PC-3 (cell line): Measurements from ENCODE around the gene SFMBT2. TPM values are rescaled to one million over a fixed set of nuclear protein-coding genes. Genes with fewer than 3 reads are reported as not detected.

Experiments used
- ATAC-seq: fragments of 200-7000 bp; cut with Tn5 transposase; 2 replicates; pipeline ENCODE4 v1.9.1; 2020; ENCODE audit warnings: mild to moderate bottlenecking, moderate library complexity
- BruUV-seq: library from RNA; stranded (reverse); fragments of 400-500 nt; replicated peaks from 2 replicates; lab custom pipeline; 2021; lab: Mats Ljungman, UMichigan
- CTCF ChIA-PET: fragments of 300-600 bp; sonication (Branson Sonifier 250); formaldehyde crosslinking; loops from one replicate; lab custom pipeline; 2022; ENCODE audit warnings: antibody characterized with exemption; lab: Charles Lee
- POLR2A ChIA-PET: fragments of 300-600 bp; sonication (Branson Sonifier 250); formaldehyde crosslinking; loops from one replicate; lab custom pipeline; 2022; ENCODE audit warnings: antibody characterized with exemption; ENCODE audit not compliant: unreplicated experiment; lab: Charles Lee
- DNase-seq: peaks from one replicate; pipeline ENCODE4 v3.0.0-alpha.2; 2015
- H2AFZ ChIP-seq: fragments of 300-600 bp; sonication (generic); 2 replicates; pipeline ENCODE4 v1.6.0; 2016; ENCODE audit warnings: antibody characterized with exemption, low read length
- H3F3A ChIP-seq: fragments of 300-600 bp; sonication (generic); one replicate; pipeline ENCODE4 v1.6.0; 2017; ENCODE audit warnings: antibody characterized with exemption, low read length, control low read depth, mild to moderate bottlenecking; ENCODE audit not compliant: unreplicated experiment
- H3K27ac ChIP-seq: fragments of 300-600 bp; sonication (generic); 2 replicates; pipeline ENCODE4 v1.5.1; 2016; ENCODE audit warnings: mild to moderate bottlenecking, low read length
- H3K27me3 ChIP-seq: fragments of 300-600 bp; sonication (generic); 2 replicates; pipeline ENCODE4 v1.6.1; 2016; ENCODE audit warnings: low read length, mixed read lengths
- H3K36me3 ChIP-seq: fragments of 300-600 bp; sonication (generic); 2 replicates; pipeline ENCODE4 v1.6.1; 2016; ENCODE audit warnings: low read depth, mixed run types, low read length, mixed read lengths
- H3K4me1 ChIP-seq: fragments of 300-600 bp; sonication (generic); 2 replicates; pipeline ENCODE4 v1.5.1; 2016; ENCODE audit warnings: low read length; ENCODE audit not compliant: insufficient read depth
- H3K4me2 ChIP-seq: fragments of 300-600 bp; sonication (generic); 2 replicates; pipeline ENCODE4 v1.6.0; 2016; ENCODE audit warnings: low read length
- H3K4me3 ChIP-seq: fragments of 300-600 bp; sonication (generic); 2 replicates; pipeline ENCODE4 v1.5.1; 2016; ENCODE audit warnings: mild to moderate bottlenecking, low read length, mixed read lengths
- H3K79me2 ChIP-seq: fragments of 300-600 bp; sonication (generic); 2 replicates; pipeline ENCODE4 v1.6.1; 2017; ENCODE audit warnings: low read length, mixed read lengths
- H3K9ac ChIP-seq: fragments of 300-600 bp; sonication (generic); 2 replicates; pipeline ENCODE4 v1.6.0; 2016; ENCODE audit warnings: mild to moderate bottlenecking, low read length
- H3K9me2 ChIP-seq: fragments of 300-600 bp; sonication (generic); replicated peaks from 2 replicates; pipeline ENCODE4 v1.6.1; 2016; ENCODE audit warnings: mixed run types, low read length, mixed read lengths
- H3K9me3 ChIP-seq: fragments of 300-600 bp; sonication (generic); 2 replicates; pipeline ENCODE4 v1.6.1; 2016; ENCODE audit warnings: low read length, mixed read lengths
- H4K20me1 ChIP-seq: fragments of 300-600 bp; sonication (generic); 2 replicates; pipeline ENCODE4 v1.6.1; 2016; ENCODE audit warnings: low read length, mixed read lengths
- CTCF ChIP-seq: fragments of 300-600 bp; sonication (generic); conservative IDR thresholded peaks from 2 replicates; pipeline ENCODE4 v1.5.1; 2017; ENCODE audit warnings: antibody characterized with exemption, low read depth, mild to moderate bottlenecking, low read length
- EZH2 ChIP-seq: fragments of 300-600 bp; sonication (generic); IDR thresholded peaks from one replicate; pipeline ENCODE4 v1.6.1; 2017; ENCODE audit warnings: antibody characterized with exemption, mild to moderate bottlenecking, low read length; ENCODE audit not compliant: unreplicated experiment
- EZH2phosphoT487 ChIP-seq: fragments of 300-600 bp; sonication (generic); IDR thresholded peaks from 2 replicates; pipeline ENCODE4 v1.6.1; 2018; ENCODE audit warnings: mild to moderate bottlenecking, antibody characterized with exemption, low read length, borderline replicate concordance
- intact Hi-C: fragments of 100-400 bp; cut with micrococcal nuclease; formaldehyde crosslinking; loops from 2 replicates; pipeline ENCODE4 v1.9.0; 2023
- total RNA-seq: library from RNA; depleted of rRNA; stranded (reverse); fragments of >200 nt; gene quantifications from 2 replicates; pipeline ENCODE4 v1.2.3, GENCODE V29; 2014

Gene SFMBT2
- total RNA-seq, 1 experiment from 2014 or later = 1.9 TPM

- no peak overlapping the region for H3K4me2 ChIP-seq
- no peaks in the 10 kb centered on the region for H3K4me1 ChIP-seq
- ChIA-PET POLR2A (no interaction called here), CTCF (no interaction called here)
- no peak overlapping the region for H3K4me3 ChIP-seq
- DNase-seq (no peak), ATAC-seq (no peak)
- no peak for TF ChIP-seq EZH2phosphoT487
- TF ChIP-seq CTCF = no peak
- no peak for TF ChIP-seq EZH2
- H3K27ac ChIP-seq = no peak overlapping the region
- no peaks in the 10 kb centered on the region for H3K36me3 ChIP-seq
- intact Hi-C loops = no loop called here
- H3K27me3 ChIP-seq = 0 out of 2 replicates have a peak, but pooled peaks cover 5% of the 10 kb centered on the region
- no peaks in the 10 kb centered on the region for H3K9me3 ChIP-seq
- BruUV-seq = no TSS peak
- no peaks in the 10 kb centered on the region for H3F3A ChIP-seq
- no peak overlapping the region for H3K9ac ChIP-seq
- no peaks in the 10 kb centered on the region for H4K20me1 ChIP-seq
- no peak overlapping the region for H2AFZ ChIP-seq
- H3K9me2 ChIP-seq = no peaks in the 10 kb centered on the region
- H3K79me2 ChIP-seq = no peaks in the 10 kb centered on the region
Observed at GRCh38 chr10:7337431-7338171, 73.2 kb downstream of the SFMBT2 start.

DNA sequence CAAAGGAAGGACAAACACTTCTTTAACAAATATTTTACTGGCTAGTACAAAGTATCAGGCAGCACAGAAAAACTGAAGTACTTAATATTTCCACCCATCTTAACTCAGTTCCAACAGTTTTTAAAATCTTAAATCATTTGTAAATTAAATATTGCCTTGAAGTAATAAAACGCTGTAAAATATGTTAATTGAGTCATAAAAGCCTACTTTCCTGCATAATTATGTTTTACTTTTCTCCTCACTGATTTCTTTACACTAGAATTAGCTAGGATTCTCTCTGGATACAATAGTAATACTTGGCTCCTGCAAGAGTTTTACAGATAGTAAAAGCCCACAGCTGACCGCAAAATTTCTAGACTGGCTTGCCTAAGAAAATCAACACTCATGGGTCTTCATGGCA lies 74.9 kb downstream of the SFMBT2 start:
- H3K4me2 ChIP-seq = no peak overlapping the region
- BruUV-seq = no TSS peak
- H3F3A ChIP-seq = no peaks in the 10 kb centered on the region
- H3K9me3 ChIP-seq = no peaks in the 10 kb centered on the region
- no peaks in the 10 kb centered on the region for H3K9me2 ChIP-seq
- H3K4me1 ChIP-seq = no peaks in the 10 kb centered on the region
- H3K79me2 ChIP-seq = no peaks in the 10 kb centered on the region
- ATAC-seq = no peak
- H4K20me1 ChIP-seq = no peaks in the 10 kb centered on the region
- no peak overlapping the region for H2AFZ ChIP-seq
- POLR2A ChIA-PET = no interaction called here
- H3K27me3 ChIP-seq = no peaks in the 10 kb centered on the region
- H3K27ac ChIP-seq = no peak overlapping the region
- CTCF ChIA-PET = no interaction called here
- DNase-seq = no peak
- no peak overlapping the region for H3K4me3 ChIP-seq
- no peaks in the 10 kb centered on the region for H3K36me3 ChIP-seq
- TF ChIP-seq EZH2phosphoT487 (no peak), EZH2 (no peak), CTCF (no peak)
- no peak overlapping the region for H3K9ac ChIP-seq
- intact Hi-C loops = no loop called here

GRCh38 chr10:7334642-7334964 lies 76.2 kb downstream of the SFMBT2 start:
- no peak overlapping the region for H2AFZ ChIP-seq
- POLR2A ChIA-PET = no interaction called here
- no peaks in the 10 kb centered on the region for H4K20me1 ChIP-seq
- TF ChIP-seq EZH2phosphoT487 (no peak), EZH2 (no peak), CTCF (no peak)
- no peaks in the 10 kb centered on the region for H3F3A ChIP-seq
- H3K9me3 ChIP-seq = no peaks in the 10 kb centered on the region
- H3K9ac ChIP-seq = no peak overlapping the region
- BruUV-seq = no TSS peak
- intact Hi-C loops = no loop called here
- H3K4me1 ChIP-seq = no peaks in the 10 kb centered on the region
- CTCF ChIA-PET = no interaction called here
- no peak overlapping the region for H3K4me3 ChIP-seq
- no peak overlapping the region for H3K4me2 ChIP-seq
- H3K79me2 ChIP-seq = no peaks in the 10 kb centered on the region
- H3K27ac ChIP-seq = no peak overlapping the region
- ATAC-seq = no peak
- H3K9me2 ChIP-seq = no peaks in the 10 kb centered on the region
- H3K36me3 ChIP-seq = no peaks in the 10 kb centered on the region
- no peaks in the 10 kb centered on the region for H3K27me3 ChIP-seq
- DNase-seq = no peak
